Heart left ventricle (tissue), 13 donors: Measurements from ENCODE around the gene MAPKAPK2.

ENCODE experiments used
- CTCF ChIP-seq, 12 donors: fragments of 200-600 bp; sonication (generic) in 4 of 12; IDR thresholded peaks; one replicate each; pipeline versions ENCODE4 v1.5.0 to v1.8.0; 2018 to 2022; ENCODE audit warnings: antibody characterized with exemption in 12 of 12, mild to moderate bottlenecking in 5 of 12
- POLR2A ChIP-seq, 2 donors: fragments of 450-650 bp; IDR thresholded peaks; one replicate each; pipeline ENCODE4 v1.6.1; 2017; ENCODE audit warnings: antibody characterized with exemption in 2 of 2, mild to moderate bottlenecking in 2 of 2, moderate library complexity in 2 of 2
- donor health status: ischemic (EF 13 %, LVEDD 7.1; RV severe dilation, severe dysfunction).
- donor health status: DM: no; HTN: yes; CAD: no.
- donor health status: DM: no; HTN: no; CAD: no.
- donor health status: ischemic (EF 25% LVEDD 6.9; RV normal size, moderate dysfunction).
- donor health status: ischemic (EF 25% LVEDD 5.7; RV mildly dilated, moderate dysfunction).
- donor health status: ischemic (EF 35%, LVEDD 5.7; RV mildly dilated, moderate dysfunction).
- donor health status: nonischemic (EF 11% LVEDD 7.7; RV severe dilation, severe dysfunction).
- donor health status: DM: yes; HTN: yes; CAD: no.
- donor health status: PGD.
- donor health status: ischemic (EF 29% LVEDD 5.4; RV normal size, mild dysfunction).
- donor health status: nonischemic (EF 23%, LVEDD 6.1; RV moderate dilation, normal function).

DNA sequence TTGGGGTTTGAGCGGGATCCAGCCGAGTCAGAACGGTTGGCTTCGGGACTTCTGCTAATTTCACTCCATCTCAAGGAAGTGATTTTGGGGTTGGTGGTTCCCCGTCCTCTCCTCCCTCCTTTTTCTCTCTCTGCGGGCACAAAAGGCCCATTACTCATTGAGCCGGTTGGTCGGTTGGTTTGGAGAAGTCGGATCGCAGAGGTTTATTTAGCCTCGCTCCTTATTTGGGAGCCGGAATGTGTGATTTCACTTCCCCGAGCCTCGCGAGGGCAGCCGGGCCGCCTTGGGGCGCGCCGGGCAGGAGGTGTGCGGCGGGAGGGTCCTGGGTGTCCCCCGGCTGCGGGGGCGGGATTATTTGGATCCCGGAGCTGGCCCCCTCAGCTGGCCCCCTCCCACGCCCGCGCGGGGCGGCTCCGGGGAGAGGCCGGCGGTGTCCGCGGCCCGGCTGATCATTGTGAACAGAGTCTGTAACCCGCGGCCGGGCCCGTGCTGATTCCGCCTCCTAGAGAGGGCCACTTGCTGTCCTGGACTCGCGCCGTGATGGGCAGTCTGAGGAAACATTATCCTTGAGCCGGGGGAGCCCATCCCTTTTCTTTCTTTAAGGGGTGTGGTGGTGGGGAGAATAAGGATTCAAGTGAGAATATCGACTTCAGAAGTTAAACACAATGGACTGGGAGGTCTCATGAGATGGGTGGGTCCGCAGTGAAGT is 1.2 kb downstream of the MAPKAPK2 start:
- TF ChIP-seq CTCF (IDR thresholded peaks at IDR 0.05) (no peak), POLR2A (IDR thresholded peaks at IDR 0.05) (peak; percentile 44 to 82)
